NCI-H510A treated with DMSO at 0.1 percent for 48 hours (cell line): ENCODE results near the gene SNED1.
A peak's percentile ranks its signal among the peaks of the same experiment; 100 is the strongest.

Experiments used
- DNase-seq: peaks from one replicate; lab custom pipeline; 2025; lab: John Stamatoyannopoulos, UW

The SNED1 gene

DNA sequence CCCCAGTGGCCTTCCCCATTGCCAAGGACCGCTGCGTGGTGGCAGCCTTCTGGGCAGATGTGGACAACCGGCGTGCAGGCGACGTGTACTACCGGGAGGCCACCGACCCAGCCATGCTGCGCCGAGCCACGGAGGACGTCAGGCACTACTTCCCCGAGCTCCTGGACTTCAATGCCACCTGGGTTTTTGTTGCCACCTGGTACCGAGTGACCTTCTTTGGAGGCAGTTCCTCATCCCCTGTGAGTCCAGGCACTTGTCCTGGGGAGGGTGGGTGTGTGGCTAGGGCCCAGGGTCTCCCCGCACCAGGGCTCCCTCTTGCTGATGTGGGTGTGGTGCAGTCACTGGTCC is 31.9 kb downstream of the SNED1 start:
- DNase-seq, result no peak

- no peak for DNase-seq
These were observed 32.5 kb downstream of the SNED1 start for GRCh38 chr2:241030883-241031282.

DNA sequence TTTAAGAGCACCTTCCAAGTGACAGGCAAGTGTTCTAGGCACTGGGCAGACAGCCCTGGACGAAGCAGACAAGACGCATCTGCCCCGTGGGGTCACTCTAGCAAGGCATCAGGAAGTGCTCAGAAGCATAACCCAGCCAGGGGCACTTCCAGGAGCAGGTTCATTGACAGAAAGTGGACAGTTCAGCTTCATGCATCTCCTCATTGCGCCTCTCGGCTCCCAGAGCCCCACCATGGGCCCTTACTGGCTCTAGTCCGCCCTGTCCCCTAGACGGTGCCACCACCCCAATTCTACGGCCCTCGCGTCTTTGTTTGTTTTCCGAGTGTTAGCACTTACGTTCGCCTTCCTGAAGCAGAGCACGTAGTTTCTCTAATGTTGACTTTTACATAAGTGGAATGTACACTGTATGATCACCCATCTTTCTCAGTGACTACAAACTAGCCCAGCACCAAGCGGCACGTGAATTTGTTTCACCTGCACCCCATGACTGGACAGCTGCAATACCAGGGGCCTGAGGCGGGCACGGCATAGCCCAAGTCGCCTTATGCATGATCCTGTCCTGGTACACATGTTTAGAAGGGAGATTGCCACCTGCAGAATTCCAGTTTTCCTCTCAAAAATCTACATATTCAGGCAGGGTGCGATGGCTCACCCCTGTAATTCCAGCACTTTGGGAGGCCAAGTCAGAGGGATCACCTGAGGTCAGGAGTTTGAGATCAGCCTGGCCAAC is 33.2 kb downstream of the SNED1 start:
- peak; percentile 50 for DNase-seq

DNA sequence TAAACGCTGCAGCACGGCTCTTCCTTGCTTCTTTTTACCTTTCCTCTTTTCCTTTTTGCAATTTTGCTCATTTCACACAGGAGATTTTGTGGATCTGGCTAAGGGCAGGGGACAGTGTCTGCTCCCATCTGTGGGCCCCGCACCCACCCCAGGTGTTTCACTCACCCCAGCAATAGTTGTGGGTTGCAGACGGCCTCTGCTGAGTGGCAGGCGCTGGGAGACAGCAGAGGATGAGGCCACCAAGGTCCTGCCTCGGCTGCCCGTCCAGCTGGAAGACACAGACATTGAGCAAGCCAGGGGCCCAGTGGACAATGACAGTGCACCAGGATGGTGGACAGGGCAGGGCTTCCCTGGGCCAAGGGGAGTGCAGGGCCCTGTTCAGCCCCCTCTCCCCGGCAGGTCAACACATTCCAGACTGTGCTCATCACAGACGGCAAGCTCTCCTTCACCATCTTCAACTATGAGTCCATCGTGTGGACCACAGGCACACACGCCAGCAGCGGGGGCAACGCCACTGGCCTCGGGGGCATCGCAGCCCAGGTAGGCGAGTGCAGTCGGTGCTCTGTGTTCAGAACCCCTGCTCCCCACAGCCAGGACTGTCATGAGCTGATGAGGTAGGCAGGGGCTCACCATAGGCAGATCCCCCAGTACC is 35.0 kb downstream of the SNED1 start:
- no peak for DNase-seq

- DNase-seq, result no peak
These were observed 35.6 kb downstream of the SNED1 start for GRCh38 chr2:241033994-241034393.

GRCh38 chr2:241034490-241035141 is 36.2 kb downstream of the SNED1 start:
- no peak for DNase-seq

GRCh38 chr2:241035142-241035817 is 36.9 kb downstream of the SNED1 start:
- DNase-seq, result no peak

DNA sequence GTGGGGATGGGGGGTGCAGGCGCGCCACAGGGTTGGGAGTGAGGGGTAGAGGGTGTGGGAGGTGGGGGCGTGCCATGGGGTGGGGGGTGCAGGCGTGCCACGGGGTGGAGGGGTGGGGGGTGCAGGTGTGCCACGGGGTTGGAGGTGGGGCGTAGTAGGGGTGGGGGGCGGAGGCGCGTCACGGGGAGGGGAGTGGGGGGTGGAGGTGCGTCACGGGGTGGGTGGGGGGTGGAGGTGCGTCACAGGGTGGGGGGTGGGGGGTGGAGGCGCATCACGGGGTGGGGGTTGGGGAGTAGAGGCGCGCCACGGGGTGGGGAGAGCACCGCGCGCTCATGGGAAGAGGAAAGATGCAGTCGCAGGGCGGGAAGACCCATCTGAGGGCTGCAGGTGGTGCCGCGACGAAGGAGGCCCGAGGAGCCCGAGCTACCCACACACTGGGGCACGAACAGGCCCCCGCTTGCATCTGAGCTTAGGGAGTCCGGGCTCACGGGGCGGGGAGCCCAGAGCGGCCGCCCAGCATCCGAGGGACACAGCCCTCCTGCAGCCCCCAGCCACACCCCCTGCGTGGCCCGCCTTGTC is 37.5 kb downstream of the SNED1 start:
- no peak for DNase-seq

- DNase-seq, result peak; percentile 38
These were observed 38.1 kb downstream of the SNED1 start for GRCh38 chr2:241036397-241036963.

DNA sequence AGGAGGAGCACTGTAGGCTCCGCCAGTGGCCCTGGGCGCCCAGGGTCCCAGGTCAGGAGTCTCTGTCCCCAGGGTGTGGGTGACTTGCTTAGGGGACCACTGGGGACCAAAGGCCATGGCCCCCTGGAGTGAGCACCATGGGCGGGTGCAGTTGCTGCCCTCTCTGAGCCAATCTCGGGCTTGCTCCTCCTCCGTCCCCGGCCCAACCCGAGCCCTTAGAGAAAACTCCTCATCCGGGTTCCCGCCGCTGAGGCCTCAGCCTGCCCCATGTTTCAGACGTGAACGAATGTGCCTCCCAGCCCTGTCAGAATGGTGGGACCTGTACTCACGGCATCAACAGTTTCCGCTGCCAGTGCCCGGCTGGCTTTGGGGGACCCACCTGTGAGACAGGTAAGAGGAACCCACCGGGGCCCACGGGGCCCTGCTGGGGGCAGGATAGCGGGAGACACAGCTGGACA is 38.6 kb downstream of the SNED1 start:
- DNase-seq, result peak; percentile 20

- no peak for DNase-seq
These were observed 39.1 kb downstream of the SNED1 start for GRCh38 chr2:241037498-241037897.

DNA sequence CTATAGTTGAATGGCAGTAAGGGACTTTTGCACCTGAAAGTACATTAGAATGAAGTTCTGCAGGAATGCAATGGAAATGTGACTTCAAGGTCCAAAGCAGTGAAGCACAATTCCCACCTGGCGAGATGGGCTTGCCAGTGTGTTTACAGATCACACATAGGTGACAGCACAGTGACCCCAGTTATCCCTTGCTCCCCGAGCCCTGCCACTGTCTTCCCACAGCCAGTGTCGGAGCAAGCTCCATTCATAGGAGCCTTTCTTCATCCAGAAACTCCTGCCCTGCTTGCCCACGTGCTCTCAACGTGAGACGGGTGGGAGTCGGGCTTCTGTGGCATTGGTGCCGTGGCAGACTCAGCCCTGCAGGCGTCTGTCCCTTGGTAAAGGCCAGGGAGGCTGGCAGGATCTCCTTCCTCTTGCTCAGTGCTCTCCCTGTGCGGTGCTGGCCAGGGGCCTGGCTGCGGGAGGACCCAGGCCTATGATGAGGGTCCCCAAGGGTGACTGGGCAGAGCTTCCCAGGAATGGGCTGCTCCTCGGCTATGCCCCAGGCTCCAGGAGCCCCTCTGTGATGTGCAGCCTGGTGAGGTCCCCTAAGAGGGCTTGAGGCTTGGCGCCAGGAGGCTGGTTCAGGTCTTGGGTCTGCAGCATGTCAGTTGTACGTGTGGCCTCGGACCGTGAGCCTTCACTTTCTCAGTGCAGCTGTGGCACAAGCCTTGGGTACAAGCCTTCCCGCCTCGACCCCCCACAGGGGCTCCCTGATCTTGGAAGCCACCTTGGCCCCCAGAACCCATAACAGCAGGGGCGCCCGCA is 40.2 kb downstream of the SNED1 start:
- DNase-seq, result no peak

DNA sequence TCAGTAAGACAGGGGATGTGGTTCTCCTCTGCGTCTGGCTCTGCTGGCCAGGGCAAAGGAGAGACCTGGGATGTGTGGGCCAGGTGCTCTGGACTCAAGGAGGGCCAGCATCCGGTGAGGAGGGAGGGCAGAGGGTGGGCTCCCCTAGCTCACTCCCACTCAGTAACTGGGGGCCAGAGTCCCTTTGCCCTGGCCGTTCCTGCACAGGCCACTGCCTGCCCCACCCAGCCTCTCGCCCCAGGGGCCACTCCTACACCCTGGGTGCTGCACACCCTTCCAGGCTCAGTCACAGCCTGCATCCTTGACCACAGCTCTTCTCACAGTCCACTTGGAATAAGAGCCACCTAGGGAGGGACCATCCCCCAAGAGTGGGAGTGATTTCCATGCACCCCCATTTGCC is 41.0 kb downstream of the SNED1 start:
- no peak for DNase-seq

GRCh38 chr2:241040081-241040803 is 41.8 kb downstream of the SNED1 start:
- no peak for DNase-seq

GRCh38 chr2:241041589-241042158 is 43.3 kb downstream of the SNED1 start:
- no peak for DNase-seq

- no peak for DNase-seq
These were observed 45.2 kb downstream of the SNED1 start for GRCh38 chr2:241043581-241043980.

DNA sequence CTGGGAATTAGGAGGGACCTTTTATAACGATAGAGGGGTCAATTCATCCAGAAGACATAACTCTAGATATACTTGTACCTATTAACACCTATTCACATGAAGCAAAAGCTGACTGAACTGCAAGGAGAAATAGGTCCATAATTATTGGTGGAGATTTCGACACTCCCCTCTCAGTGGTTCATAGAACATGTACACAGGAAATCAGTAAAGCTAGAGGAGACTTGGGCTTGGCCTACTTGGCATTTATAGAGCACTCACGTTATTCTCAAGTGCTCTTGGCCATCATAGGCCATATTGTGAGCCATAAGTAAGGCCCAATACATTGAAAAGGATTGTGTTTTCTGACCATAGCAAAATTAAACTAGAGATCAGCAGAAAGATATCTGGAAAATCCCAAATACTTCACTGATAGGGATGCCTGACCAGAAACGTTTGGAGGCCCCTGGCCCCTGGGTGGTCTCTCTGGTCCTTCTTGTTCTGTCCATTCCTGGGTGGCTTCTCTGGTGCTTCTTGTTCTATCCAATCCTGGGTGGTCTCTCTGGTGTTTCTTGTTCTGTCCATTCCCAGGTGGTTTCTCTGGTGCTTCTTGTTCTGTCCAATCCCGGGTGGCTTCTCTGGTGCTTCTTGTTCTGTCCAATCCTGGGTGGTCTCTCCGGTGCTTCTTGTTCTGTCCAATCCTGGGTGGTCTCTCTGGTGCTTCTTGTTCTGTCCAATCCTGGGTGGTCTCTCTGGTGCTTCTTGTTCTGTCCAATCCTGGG is 49.0 kb downstream of the SNED1 start:
- no peak for DNase-seq

- DNase-seq, result no peak
These were observed 49.9 kb downstream of the SNED1 start for GRCh38 chr2:241048149-241048948.

- no peak for DNase-seq
These were observed 50.5 kb downstream of the SNED1 start for GRCh38 chr2:241048949-241049343.
